ENCODE measurements around the gene MYO1F. TPM values are rescaled to one million over a fixed set of nuclear protein-coding genes. Genes with fewer than 3 reads are reported as not detected.

Gene MYO1F
- total and polyA plus RNA-seq, 2 of the 13 experiments (the other 11 are each of a cell fraction or from before 2014, with no cell fraction given) = 0.09 to 0.13 TPM

DNA sequence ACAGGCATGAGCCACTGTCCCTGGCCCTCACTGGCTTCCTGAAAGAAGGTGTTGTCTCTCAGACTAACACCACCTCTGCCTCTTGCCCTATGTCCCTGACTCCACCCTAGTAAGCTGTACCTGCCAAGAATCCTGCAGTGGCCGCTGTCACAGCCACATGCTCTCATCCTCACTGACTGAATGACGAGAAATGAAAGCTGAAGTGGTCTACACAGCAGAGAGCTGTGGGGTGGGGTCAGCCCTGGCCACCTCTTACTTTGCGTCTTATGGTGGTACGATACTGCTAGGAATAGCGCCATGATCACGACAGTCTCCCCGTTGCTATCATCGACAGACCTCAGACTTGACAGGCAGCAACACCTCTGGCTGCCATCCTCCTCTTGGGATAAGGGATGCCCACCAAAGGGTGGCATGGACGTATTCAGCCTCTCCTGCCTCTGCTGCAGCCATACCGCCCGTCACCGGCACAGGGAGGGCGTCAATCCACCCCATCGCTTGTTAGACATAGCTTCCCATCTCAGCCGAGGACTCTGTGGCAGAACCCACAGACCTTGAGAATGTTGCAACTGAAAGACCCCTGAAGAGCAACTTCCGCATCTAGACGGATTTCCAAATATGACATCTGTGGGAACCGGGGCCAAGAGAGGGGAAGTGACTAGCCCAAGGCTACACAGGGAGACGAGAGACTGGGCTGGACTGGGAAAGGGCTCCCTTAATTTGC lies 809 bp downstream of the MYO1F start (continued):
- TF ChIP-seq NR2F1 (CRISPR knock-in tag; IDR thresholded peaks at IDR 0.05) (no peak), ZBTB8A (CRISPR knock-in tag; IDR thresholded peaks at IDR 0.05; ENCODE audit: borderline replicate concordance, low read depth) (no peak), HMGA1 (CRISPR knock-in tag; conservative IDR thresholded peaks at IDR 0.05) (no peak), ZNF468 (CRISPR knock-in tag; IDR thresholded peaks at IDR 0.05) (no peak)
- TF ChIP-seq, protein P1, sequence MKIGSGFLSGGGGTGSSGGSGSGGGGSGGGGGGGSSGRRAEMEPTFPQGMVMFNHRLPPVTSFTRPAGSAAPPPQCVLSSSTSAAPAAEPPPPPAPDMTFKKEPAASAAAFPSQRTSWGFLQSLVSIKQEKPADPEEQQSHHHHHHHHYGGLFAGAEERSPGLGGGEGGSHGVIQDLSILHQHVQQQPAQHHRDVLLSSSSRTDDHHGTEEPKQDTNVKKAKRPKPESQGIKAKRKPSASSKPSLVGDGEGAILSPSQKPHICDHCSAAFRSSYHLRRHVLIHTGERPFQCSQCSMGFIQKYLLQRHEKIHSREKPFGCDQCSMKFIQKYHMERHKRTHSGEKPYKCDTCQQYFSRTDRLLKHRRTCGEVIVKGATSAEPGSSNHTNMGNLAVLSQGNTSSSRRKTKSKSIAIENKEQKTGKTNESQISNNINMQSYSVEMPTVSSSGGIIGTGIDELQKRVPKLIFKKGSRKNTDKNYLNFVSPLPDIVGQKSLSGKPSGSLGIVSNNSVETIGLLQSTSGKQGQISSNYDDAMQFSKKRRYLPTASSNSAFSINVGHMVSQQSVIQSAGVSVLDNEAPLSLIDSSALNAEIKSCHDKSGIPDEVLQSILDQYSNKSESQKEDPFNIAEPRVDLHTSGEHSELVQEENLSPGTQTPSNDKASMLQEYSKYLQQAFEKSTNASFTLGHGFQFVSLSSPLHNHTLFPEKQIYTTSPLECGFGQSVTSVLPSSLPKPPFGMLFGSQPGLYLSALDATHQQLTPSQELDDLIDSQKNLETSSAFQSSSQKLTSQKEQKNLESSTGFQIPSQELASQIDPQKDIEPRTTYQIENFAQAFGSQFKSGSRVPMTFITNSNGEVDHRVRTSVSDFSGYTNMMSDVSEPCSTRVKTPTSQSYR (CRISPR knock-in tag; IDR thresholded peaks at IDR 0.05; ENCODE audit: borderline replicate concordance) = no peak

DNA sequence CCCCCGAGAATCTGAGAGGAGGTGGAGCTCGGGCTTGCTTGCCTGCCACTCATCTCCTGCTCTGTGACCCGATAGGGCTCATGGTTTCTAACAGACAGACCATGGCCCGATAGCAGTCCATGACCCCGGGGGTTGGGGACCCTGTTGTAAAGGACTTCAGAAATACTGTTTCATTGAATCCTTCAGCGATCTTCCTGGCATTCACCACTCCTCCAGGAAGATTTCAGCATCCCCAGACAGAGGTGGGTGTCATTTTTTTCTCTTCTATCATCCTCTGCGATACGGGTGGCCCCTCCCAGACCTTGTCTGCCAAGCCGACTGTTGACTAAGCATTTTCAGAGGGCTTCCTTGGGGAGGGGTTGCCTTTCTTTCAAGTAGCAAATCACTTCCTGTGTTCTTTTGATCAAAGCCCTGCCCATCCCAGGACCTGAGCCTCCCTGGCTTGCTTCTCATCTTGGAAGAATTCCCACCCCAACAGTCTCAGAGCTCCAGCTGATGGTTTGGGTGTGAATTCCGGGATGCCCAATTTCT lies 1.7 kb downstream of the MYO1F start:
- Histone ChIP-seq H3K9me3 (ENCODE audit: low read length) (no peaks in the 10 kb centered on the region), H3K4me1 (ENCODE audit: insufficient read depth, low read length) (peaks cover 26% of the 10 kb centered on the region), H2AFZ (ENCODE audit: low read length) (no peak overlapping the region), H3K9ac (ENCODE audit: insufficient read depth, low read depth, low read length) (no peak overlapping the region), H3K79me2 (ENCODE audit: insufficient read depth, low read length) (no peaks in the 10 kb centered on the region), H3K4me3 (replicated peaks in 1 of 3; ENCODE audit: insufficient read depth in 1 of 3, low read depth in 2 of 3, low read length in 3 of 3) (no peak overlapping the region), H3K4me2 (ENCODE audit: low read depth, low read length) (no peak overlapping the region), H4K20me1 (ENCODE audit: insufficient read depth, low read length) (no peaks in the 10 kb centered on the region), H3K27me3 (ENCODE audit: control insufficient read depth in 1 of 2, insufficient read depth in 2 of 2, low read length in 2 of 2) (peaks cover 0 to 16% of the 10 kb centered on the region in 2 experiments; a peak in 3 of 5 replicates), H3K27ac (ENCODE audit: extremely low read length, insufficient read depth, low read length) (no peak overlapping the region), H3K36me3 (replicated peaks in 1 of 2; ENCODE audit: control insufficient read depth in 1 of 2, insufficient read depth in 2 of 2, low read length in 2 of 2) (no peaks in the 10 kb centered on the region)
- WGBS (ENCODE audit: low lambda C conversion rate) = 9% methylated on average over 10 of the region's 10 CpGs
- intact Hi-C loops (cut with micrococcal nuclease; ENCODE audit: unreplicated experiment) (loop anchor here (10.0 kb wide), 1 partner anchor 51 kb away; no protein-coding TSS in a partner anchor), in situ Hi-C loops (cut with HindIII; ENCODE audit: extremely low pct_ligation_motif_present, low pct_unique_long_range_greater_than_20kb) (no loop called here)
- no TSS peak for BruUV-seq (replicated peaks)
- no peak for DNase-seq (ENCODE audit: low spot score)
- FAIRE-seq = no peak
- ChIA-PET CTCF (ENCODE audit: low intra/inter-chr PET ratio, low total read pairs) (no interaction called here), POLR2A (no interaction called here)
- no peak for ATAC-seq
- TF ChIP-seq ZNF619 (CRISPR knock-in tag; IDR thresholded peaks at IDR 0.05) (no peak), MIER2 (CRISPR knock-in tag; IDR thresholded peaks at IDR 0.05) (no peak), TBP (CRISPR knock-in tag; IDR thresholded peaks at IDR 0.05) (no peak)
- TF ChIP-seq, protein P2, sequence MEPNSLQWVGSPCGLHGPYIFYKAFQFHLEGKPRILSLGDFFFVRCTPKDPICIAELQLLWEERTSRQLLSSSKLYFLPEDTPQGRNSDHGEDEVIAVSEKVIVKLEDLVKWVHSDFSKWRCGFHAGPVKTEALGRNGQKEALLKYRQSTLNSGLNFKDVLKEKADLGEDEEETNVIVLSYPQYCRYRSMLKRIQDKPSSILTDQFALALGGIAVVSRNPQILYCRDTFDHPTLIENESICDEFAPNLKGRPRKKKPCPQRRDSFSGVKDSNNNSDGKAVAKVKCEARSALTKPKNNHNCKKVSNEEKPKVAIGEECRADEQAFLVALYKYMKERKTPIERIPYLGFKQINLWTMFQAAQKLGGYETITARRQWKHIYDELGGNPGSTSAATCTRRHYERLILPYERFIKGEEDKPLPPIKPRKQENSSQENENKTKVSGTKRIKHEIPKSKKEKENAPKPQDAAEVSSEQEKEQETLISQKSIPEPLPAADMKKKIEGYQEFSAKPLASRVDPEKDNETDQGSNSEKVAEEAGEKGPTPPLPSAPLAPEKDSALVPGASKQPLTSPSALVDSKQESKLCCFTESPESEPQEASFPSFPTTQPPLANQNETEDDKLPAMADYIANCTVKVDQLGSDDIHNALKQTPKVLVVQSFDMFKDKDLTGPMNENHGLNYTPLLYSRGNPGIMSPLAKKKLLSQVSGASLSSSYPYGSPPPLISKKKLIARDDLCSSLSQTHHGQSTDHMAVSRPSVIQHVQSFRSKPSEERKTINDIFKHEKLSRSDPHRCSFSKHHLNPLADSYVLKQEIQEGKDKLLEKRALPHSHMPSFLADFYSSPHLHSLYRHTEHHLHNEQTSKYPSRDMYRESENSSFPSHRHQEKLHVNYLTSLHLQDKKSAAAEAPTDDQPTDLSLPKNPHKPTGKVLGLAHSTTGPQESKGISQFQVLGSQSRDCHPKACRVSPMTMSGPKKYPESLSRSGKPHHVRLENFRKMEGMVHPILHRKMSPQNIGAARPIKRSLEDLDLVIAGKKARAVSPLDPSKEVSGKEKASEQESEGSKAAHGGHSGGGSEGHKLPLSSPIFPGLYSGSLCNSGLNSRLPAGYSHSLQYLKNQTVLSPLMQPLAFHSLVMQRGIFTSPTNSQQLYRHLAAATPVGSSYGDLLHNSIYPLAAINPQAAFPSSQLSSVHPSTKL (CRISPR knock-in tag; IDR thresholded peaks at IDR 0.05) = no peak
- TF ChIP-seq, protein P3, sequence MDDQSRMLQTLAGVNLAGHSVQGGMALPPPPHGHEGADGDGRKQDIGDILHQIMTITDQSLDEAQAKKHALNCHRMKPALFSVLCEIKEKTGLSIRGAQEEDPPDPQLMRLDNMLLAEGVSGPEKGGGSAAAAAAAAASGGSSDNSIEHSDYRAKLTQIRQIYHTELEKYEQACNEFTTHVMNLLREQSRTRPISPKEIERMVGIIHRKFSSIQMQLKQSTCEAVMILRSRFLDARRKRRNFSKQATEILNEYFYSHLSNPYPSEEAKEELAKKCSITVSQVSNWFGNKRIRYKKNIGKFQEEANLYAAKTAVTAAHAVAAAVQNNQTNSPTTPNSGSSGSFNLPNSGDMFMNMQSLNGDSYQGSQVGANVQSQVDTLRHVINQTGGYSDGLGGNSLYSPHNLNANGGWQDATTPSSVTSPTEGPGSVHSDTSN (CRISPR knock-in tag; IDR thresholded peaks at IDR 0.05; ENCODE audit: borderline replicate concordance) = no peak
- TF ChIP-seq, protein P4, sequence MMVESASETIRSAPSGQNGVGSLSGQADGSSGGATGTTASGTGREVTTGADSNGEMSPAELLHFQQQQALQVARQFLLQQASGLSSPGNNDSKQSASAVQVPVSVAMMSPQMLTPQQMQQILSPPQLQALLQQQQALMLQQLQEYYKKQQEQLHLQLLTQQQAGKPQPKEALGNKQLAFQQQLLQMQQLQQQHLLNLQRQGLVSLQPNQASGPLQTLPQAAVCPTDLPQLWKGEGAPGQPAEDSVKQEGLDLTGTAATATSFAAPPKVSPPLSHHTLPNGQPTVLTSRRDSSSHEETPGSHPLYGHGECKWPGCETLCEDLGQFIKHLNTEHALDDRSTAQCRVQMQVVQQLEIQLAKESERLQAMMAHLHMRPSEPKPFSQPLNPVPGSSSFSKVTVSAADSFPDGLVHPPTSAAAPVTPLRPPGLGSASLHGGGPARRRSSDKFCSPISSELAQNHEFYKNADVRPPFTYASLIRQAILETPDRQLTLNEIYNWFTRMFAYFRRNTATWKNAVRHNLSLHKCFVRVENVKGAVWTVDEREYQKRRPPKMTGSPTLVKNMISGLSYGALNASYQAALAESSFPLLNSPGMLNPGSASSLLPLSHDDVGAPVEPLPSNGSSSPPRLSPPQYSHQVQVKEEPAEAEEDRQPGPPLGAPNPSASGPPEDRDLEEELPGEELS (CRISPR knock-in tag; IDR thresholded peaks at IDR 0.05) = no peak

Measured in HepG2 (cell line).